Measurements from ENCODE around the gene SOX30. TPM values are rescaled to one million over a fixed set of nuclear protein-coding genes. Genes with fewer than 3 reads are reported as not detected.

Gene SOX30
- total RNA-seq, 1 donor from 2014 or later, result not detected

DNA sequence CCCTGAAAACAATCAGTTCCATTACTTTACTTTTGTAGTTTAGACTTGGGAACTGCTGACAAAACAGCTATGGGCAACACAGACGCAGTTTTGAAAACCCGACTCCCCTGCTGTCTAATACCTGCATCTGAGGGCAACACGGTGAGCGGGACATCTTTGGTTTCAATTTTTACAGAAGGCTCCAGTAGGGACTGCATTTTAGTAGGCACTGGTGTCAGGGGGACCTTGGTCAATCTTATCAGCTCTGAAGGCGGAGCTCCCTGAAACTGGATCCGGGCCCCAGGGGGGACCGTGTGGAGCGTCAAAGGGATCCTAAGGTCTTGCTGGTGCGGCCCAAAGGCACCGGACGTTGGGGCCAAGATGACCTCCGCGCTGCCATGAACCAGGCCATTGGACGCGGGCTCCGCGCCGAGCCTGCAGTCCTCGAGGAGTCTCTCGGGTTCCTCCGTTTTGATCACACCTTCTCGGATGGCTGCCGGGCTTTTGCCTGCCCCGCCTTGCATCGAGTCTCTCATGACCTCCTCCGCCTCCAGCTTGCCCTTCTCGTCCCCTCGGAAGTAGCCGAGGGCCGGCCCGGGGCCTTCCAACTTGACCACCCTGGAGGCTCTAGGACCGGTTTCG lies 1.1 kb downstream of the SOX30 start:
- DNase-seq (ENCODE audit: extremely low spot score in 2 of 2), result no peak
- no peaks in the 10 kb centered on the region for H3K9me3 ChIP-seq
- no peaks in the 10 kb centered on the region for H3K36me3 ChIP-seq
- H3K27me3 ChIP-seq, result no peaks in the 10 kb centered on the region
- H3K27ac ChIP-seq, result no peak overlapping the region
- intact Hi-C loops (cut with DNase I), result no loop called here
- TF ChIP-seq POLR2AphosphoS5 (IDR thresholded peaks at IDR 0.05; ENCODE audit: insufficient read depth in 1 of 2, low read depth in 1 of 2) (no peak), POLR2A (IDR thresholded peaks at IDR 0.05) (no peak)
- TF ChIP-seq, protein P1, sequence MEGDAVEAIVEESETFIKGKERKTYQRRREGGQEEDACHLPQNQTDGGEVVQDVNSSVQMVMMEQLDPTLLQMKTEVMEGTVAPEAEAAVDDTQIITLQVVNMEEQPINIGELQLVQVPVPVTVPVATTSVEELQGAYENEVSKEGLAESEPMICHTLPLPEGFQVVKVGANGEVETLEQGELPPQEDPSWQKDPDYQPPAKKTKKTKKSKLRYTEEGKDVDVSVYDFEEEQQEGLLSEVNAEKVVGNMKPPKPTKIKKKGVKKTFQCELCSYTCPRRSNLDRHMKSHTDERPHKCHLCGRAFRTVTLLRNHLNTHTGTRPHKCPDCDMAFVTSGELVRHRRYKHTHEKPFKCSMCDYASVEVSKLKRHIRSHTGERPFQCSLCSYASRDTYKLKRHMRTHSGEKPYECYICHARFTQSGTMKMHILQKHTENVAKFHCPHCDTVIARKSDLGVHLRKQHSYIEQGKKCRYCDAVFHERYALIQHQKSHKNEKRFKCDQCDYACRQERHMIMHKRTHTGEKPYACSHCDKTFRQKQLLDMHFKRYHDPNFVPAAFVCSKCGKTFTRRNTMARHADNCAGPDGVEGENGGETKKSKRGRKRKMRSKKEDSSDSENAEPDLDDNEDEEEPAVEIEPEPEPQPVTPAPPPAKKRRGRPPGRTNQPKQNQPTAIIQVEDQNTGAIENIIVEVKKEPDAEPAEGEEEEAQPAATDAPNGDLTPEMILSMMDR (IDR thresholded peaks at IDR 0.05), result no peak
- H3K4me1 ChIP-seq, result peaks cover 11% of the 10 kb centered on the region
- H3K4me3 ChIP-seq, result peak overlapping the region in 1 of 2 donors; percentile 51

DNA sequence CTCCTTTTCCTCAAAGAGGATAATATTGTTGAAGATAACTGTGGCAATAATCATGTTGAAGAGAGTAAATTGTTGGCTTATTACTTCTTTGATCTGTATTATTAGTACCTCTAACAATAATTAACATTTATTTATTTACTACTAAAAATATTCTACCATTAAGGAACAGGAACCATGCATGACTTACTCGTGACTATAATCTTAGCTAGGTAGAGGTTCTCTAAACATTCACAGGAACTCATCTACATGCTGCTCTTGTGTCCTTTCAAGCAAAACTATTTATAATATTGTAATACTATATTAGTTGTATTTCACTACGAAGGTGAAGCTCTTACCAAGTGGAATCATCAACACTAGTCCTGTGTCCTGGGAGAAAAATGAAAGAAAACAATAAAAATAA lies 3.1 kb downstream of the SOX30 start:
- no peak for DNase-seq (ENCODE audit: extremely low spot score in 2 of 2)
- H3K4me3 ChIP-seq, result no peak overlapping the region

DNA sequence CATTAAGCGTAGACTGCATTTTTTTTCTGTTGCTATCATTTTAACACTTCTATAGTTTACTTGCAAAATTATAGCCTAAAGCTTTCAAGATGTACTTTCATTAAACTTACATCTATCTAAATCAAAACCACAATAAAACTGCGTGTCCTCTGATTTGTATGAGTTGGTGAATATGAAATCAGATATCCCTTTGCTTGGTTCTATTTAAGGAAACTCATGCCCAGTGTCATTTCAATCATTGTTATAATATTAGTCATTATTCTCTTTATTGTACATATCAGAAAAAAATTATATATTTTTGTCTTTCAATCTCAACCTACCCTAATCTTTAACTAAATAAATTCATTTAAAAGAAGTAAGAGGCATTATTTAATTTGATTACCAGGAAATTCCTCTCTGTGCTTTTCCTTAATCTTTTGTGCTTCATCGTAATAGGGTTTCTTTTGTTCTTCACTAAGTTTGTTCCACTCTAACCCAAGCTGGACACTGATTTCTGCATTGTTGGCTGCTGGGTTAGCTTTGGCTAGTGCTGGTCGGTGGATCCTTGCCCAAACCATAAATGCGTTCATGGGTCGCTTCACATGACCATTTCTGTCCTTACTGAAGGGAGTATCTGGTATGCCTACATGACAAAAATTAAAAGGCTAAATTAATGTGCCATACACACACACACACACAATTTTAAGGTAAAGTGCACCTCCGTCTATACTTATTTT lies 3.8 kb downstream of the SOX30 start:
- no peak for DNase-seq (ENCODE audit: extremely low spot score in 2 of 2)
- H3K4me3 ChIP-seq, result no peak overlapping the region
- no peak overlapping the region for H3K27ac ChIP-seq
- TF ChIP-seq POLR2AphosphoS5 (IDR thresholded peaks at IDR 0.05; ENCODE audit: insufficient read depth in 1 of 2, low read depth in 1 of 2), result no peak
- TF ChIP-seq, protein P1 (IDR thresholded peaks at IDR 0.05), result no peak
- TF ChIP-seq POLR2A (IDR thresholded peaks at IDR 0.05), result no peak
- no peaks in the 10 kb centered on the region for H3K36me3 ChIP-seq
- no peaks in the 10 kb centered on the region for H3K9me3 ChIP-seq
- intact Hi-C loops (cut with DNase I), result no loop called here
- H3K27me3 ChIP-seq, result no peaks in the 10 kb centered on the region
- peaks cover 11% of the 10 kb centered on the region for H3K4me1 ChIP-seq

More for the DNA sequence above, 3.1 kb downstream of the SOX30 start:
- H3K27me3 ChIP-seq, result no peaks in the 10 kb centered on the region
- intact Hi-C loops (cut with DNase I), result no loop called here
- peaks cover 11% of the 10 kb centered on the region for H3K4me1 ChIP-seq
- no peak overlapping the region for H3K27ac ChIP-seq
- H3K9me3 ChIP-seq, result no peaks in the 10 kb centered on the region
- TF ChIP-seq, protein P1 (IDR thresholded peaks at IDR 0.05), result no peak
- no peak for TF ChIP-seq POLR2A (IDR thresholded peaks at IDR 0.05)
- no peak for TF ChIP-seq POLR2AphosphoS5 (IDR thresholded peaks at IDR 0.05; ENCODE audit: insufficient read depth in 1 of 2, low read depth in 1 of 2)
- H3K36me3 ChIP-seq, result no peaks in the 10 kb centered on the region

DNA sequence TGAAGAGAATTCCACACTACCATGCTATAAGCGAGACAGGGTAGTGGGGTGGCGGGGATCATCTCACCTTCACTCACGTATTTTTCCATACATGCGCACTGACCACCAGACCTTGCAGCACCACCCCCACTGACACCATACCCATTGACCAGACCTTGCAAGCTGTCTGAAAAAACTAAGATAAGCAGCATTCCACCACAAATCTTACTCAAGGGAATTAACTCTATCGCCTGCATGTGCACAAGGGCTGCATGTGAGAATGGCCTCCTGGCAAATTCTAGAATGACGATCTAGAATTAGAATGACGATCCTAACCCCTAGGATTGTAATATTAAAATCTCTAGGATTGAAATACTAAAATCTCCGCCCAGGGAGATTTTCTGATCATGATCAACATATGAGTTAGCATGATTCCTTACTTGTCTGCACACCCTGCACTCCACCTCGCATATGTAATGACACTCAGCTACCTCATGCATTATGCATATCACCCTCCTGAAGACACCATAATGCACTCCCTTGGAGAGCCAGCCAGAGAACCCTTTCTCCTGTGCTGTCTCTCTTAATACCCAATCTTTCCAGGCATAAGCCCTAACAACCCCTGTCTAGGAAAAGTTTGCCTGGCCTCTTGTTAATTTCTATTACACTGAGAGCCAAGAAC lies 11.7 kb downstream of the SOX30 start:
- H3K27ac ChIP-seq, result no peak overlapping the region
- intact Hi-C loops (cut with DNase I), result no loop called here
- no peaks in the 10 kb centered on the region for H3K9me3 ChIP-seq
- H3K27me3 ChIP-seq, result no peaks in the 10 kb centered on the region
- no peak overlapping the region for H3K4me3 ChIP-seq
- TF ChIP-seq POLR2A (IDR thresholded peaks at IDR 0.05) (no peak), POLR2AphosphoS5 (IDR thresholded peaks at IDR 0.05; ENCODE audit: insufficient read depth in 1 of 2, low read depth in 1 of 2) (no peak)
- TF ChIP-seq, protein P1 (IDR thresholded peaks at IDR 0.05), result no peak
- no peaks in the 10 kb centered on the region for H3K36me3 ChIP-seq
- no peak for DNase-seq (ENCODE audit: extremely low spot score in 2 of 2)
- H3K4me1 ChIP-seq, result no peaks in the 10 kb centered on the region

Measured in vagina (tissue), 2 donors.